K562 (cell line): ENCODE data around the gene AP2S1. TPM values are rescaled to one million over a fixed set of nuclear protein-coding genes. Genes with fewer than 3 reads are reported as not detected.

ENCODE experiments used
- DNMT1 ChIP-seq: fragments of 450-650 bp; IDR thresholded peaks from 2 replicates; pipeline ENCODE4 v1.6.1; 2016; ENCODE audit warnings: antibody characterized with exemption, mild to moderate bottlenecking
- FOXM1 ChIP-seq, 2 experiments: fragments of 450-650 bp in 1 of 2; sonication (generic) in 1 of 2; formaldehyde crosslinking in 1 of 2; IDR thresholded peaks; 2 replicates each; pipeline versions ENCODE4 v1.6.1 to v1.9.0; 2017 to 2022; ENCODE audit warnings: low read depth in 2 of 2, mild to moderate bottlenecking in 2 of 2, missing genetic modification reagents in 1 of 2, moderate library complexity in 1 of 2
- KAT8 ChIP-seq: fragments of 450-650 bp; IDR thresholded peaks from 2 replicates; pipeline ENCODE4 v1.6.1; 2016; ENCODE audit warnings: low read depth, mild to moderate bottlenecking
- NCOA2 ChIP-seq, 2 experiments: fragments of 450-650 bp; IDR thresholded peaks; 2 replicates each; pipeline ENCODE4 v1.6.1; 2018; ENCODE audit warnings: mild to moderate bottlenecking in 2 of 2, moderate library complexity in 1 of 2; ENCODE audit not compliant: partially characterized antibody in 2 of 2
- NR4A1 ChIP-seq, 2 experiments: fragments of 250-450 bp in 1 of 2; fragments of 450-650 bp in 1 of 2; sonication (Bioruptor Pico) in 1 of 2; IDR thresholded peaks; 2 replicates each; pipeline versions ENCODE4 v1.4.0 to v1.6.1; 2016 to 2020; ENCODE audit warnings: mild to moderate bottlenecking in 2 of 2, missing compliant biosample characterization in 1 of 2, missing genetic modification characterization in 1 of 2, moderate library complexity in 1 of 2
- OTX1 ChIP-seq: fragments of 450-650 bp; formaldehyde crosslinking; IDR thresholded peaks from 2 replicates; pipeline ENCODE4 v1.4.0; 2022; ENCODE audit warnings: mild to moderate bottlenecking
- RCOR1 ChIP-seq, 2 experiments: IDR thresholded peaks; 2 replicates each; pipeline ENCODE4 v1.6.1; 2012; ENCODE audit warnings: low read depth in 2 of 2, low read length in 2 of 2, borderline replicate concordance in 1 of 2, improper control_type of control experiment in 1 of 2
- STAG1 ChIP-seq: sonication (generic); formaldehyde crosslinking; IDR thresholded peaks from 2 replicates; pipeline ENCODE4 v1.5.0; 2020; ENCODE audit warnings: missing genetic modification reagents, borderline replicate concordance
- ZNF785 ChIP-seq: fragments of 250-450 bp; sonication (Bioruptor Pico); IDR thresholded peaks from 2 replicates; pipeline ENCODE4 v1.4.0; 2020; ENCODE audit warnings: mild to moderate bottlenecking
- polyA plus RNA-seq, 8 experiments: library from polyadenylated mRNA; depleted of rRNA in 4 of 8; stranded (reverse) in 5 of 8; unstranded in 3 of 8; fragments of >200 nt; fragmentation: Nextera tagmentation in 2 of 8; fragmentation: Illumina TruSeq in 1 of 8; extraction: Ambion mirVana in 2 of 8; extraction: Trizol in 1 of 8; gene quantifications; 2 replicates each; pipeline versions ENCODE4 v1.2.1 to v1.2.3, GENCODE V29; 2011 to 2014; ENCODE audit warnings: inconsistent platforms in 1 of 8, missing spikeins in 1 of 8
- total RNA-seq, 7 experiments: library from RNA; depleted of rRNA in 6 of 7; stranded (reverse); fragments of >200 nt in 6 of 7; fragmentation: Illumina TruSeq in 2 of 7; extraction: Trizol in 2 of 7; gene quantifications; 2 replicates each; pipeline versions ENCODE4 v1.2.1 to v1.2.3, GENCODE V29; 2011 to 2021; ENCODE audit warnings: low replicate concordance in 1 of 7
- TF ChIP-seq, protein P1 (sequence below): IDR thresholded peaks from 2 replicates; pipeline ENCODE4 v1.6.1; 2011; ENCODE audit warnings: borderline replicate concordance, low read depth, mild to moderate bottlenecking, moderate library complexity, low read length; ENCODE audit not compliant: insufficient read depth, poor library complexity, severe bottlenecking
- TF ChIP-seq, protein P2 (sequence below): fragments of 450-650 bp; formaldehyde crosslinking; conservative IDR thresholded peaks from 2 replicates; pipeline ENCODE4 v1.4.0; 2022; ENCODE audit warnings: mild to moderate bottlenecking, missing genetic modification characterization
- TF ChIP-seq, protein P3 (sequence below), 2 experiments: fragments of 450-650 bp in 1 of 2; sonication (generic) in 1 of 2; formaldehyde crosslinking in 1 of 2; IDR thresholded peaks in 1 of 2; conservative IDR thresholded peaks in 1 of 2; 2 replicates each; pipeline versions ENCODE4 v1.6.1 to v1.8.1; 2016 to 2023; ENCODE audit warnings: mild to moderate bottlenecking in 2 of 2, moderate library complexity in 2 of 2, inconsistent platforms in 1 of 2, missing genetic modification reagents in 1 of 2
- TF ChIP-seq, protein P4 (sequence below): sonication (generic); formaldehyde crosslinking; IDR thresholded peaks from 2 replicates; pipeline ENCODE4 v1.8.1; 2023; ENCODE audit warnings: missing genetic modification reagents, mild to moderate bottlenecking, borderline replicate concordance

The AP2S1 gene
- total and polyA plus RNA-seq, 9 of the 15 experiments (the other 6 are each of a cell fraction or from before 2014, with no cell fraction given): 32.4 to 294 (median 136) TPM

DNA sequence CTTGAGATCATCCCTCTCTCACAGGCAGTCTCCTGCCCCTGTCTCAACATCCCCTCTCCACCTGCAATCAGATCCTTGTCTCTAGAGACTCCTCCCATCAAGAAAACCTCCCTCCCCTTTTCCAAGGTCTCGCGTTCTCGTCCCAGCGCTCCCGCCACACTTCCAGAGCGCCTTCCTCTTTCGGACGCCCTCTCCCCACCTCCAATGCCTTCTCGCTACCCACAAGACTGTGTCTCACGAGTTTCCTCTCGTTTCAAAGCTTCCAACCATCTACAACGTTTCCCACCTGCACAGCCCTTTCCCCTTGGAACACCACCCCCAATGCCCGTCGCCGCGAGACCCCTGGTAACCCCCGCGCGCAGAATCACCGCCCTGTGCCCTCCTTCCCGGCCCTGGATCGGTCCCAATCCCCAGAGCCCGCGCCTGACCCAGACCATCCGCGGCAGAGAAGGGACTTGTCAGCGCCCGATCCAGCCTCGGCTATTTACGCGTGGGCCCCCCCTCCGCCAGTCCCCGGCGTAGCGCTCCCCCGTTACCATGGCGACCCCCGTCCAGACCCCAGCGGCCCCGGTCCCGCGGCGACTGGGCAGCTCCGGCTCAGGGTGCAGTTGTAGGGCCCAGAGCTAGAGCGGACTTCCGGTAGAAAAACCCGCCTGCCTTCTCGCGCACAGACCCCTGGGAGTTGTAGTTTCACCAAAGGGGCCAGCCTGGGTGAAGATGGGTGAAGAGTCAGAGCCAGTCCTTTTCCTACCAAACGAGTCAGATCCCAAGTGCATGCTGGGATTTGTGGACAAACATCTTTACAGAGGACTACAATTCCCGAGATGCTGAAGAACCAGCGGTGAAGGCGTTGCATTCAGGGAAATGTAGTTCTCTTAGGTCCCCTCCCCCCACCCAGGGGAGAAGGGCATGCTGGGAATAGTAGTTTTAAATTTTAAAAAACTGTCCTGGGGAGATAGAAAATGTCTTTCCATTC, at the start of gene AP2S1 (continued):
- TF ChIP-seq, protein P1, sequence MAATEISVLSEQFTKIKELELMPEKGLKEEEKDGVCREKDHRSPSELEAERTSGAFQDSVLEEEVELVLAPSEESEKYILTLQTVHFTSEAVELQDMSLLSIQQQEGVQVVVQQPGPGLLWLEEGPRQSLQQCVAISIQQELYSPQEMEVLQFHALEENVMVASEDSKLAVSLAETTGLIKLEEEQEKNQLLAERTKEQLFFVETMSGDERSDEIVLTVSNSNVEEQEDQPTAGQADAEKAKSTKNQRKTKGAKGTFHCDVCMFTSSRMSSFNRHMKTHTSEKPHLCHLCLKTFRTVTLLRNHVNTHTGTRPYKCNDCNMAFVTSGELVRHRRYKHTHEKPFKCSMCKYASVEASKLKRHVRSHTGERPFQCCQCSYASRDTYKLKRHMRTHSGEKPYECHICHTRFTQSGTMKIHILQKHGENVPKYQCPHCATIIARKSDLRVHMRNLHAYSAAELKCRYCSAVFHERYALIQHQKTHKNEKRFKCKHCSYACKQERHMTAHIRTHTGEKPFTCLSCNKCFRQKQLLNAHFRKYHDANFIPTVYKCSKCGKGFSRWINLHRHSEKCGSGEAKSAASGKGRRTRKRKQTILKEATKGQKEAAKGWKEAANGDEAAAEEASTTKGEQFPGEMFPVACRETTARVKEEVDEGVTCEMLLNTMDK: no peak
- TF ChIP-seq, protein P2, sequence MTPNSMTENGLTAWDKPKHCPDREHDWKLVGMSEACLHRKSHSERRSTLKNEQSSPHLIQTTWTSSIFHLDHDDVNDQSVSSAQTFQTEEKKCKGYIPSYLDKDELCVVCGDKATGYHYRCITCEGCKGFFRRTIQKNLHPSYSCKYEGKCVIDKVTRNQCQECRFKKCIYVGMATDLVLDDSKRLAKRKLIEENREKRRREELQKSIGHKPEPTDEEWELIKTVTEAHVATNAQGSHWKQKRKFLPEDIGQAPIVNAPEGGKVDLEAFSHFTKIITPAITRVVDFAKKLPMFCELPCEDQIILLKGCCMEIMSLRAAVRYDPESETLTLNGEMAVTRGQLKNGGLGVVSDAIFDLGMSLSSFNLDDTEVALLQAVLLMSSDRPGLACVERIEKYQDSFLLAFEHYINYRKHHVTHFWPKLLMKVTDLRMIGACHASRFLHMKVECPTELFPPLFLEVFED (CRISPR knock-in tag): no peak; the same call in 1 of the 2 replicates
- TF ChIP-seq RCOR1 (IDR thresholded peaks at IDR 0.05; ENCODE audit: borderline replicate concordance in 1 of 2, low read depth in 2 of 2, low read length in 2 of 2) (peak in 1 of 2 experiments; percentile 76; a peak in 2 of 4 replicates), STAG1 (CRISPR knock-in tag) (no peak), OTX1 (CRISPR knock-in tag) (no peak), DNMT1 (no peak), KAT8 (no peak), FOXM1 (IDR thresholded peaks at IDR 0.05; ENCODE audit: low read depth) (no peak), FOXM1 (CRISPR knock-in tag; IDR thresholded peaks at IDR 0.05; ENCODE audit: low read depth) (no peak), NR4A1 (CRISPR knock-in tag; IDR thresholded peaks at IDR 0.05) (no peak), NR4A1 (tag; IDR thresholded peaks at IDR 0.05) (0 out of 2 replicates have a peak, but pooled peaks have one; percentile 69), ZNF785 (CRISPR knock-in tag) (no peak), NCOA2 (IDR thresholded peaks at IDR 0.05; ENCODE audit: partially characterized antibody in 2 of 2) (no peak)
- TF ChIP-seq, protein P3, sequence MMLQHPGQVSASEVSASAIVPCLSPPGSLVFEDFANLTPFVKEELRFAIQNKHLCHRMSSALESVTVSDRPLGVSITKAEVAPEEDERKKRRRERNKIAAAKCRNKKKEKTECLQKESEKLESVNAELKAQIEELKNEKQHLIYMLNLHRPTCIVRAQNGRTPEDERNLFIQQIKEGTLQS (IDR thresholded peaks at IDR 0.05): no peak
- TF ChIP-seq, protein P3 (CRISPR knock-in tag; conservative IDR thresholded peaks at IDR 0.05): 0 out of 2 replicates have a peak, but pooled peaks have one; percentile 0
- TF ChIP-seq, protein P4, sequence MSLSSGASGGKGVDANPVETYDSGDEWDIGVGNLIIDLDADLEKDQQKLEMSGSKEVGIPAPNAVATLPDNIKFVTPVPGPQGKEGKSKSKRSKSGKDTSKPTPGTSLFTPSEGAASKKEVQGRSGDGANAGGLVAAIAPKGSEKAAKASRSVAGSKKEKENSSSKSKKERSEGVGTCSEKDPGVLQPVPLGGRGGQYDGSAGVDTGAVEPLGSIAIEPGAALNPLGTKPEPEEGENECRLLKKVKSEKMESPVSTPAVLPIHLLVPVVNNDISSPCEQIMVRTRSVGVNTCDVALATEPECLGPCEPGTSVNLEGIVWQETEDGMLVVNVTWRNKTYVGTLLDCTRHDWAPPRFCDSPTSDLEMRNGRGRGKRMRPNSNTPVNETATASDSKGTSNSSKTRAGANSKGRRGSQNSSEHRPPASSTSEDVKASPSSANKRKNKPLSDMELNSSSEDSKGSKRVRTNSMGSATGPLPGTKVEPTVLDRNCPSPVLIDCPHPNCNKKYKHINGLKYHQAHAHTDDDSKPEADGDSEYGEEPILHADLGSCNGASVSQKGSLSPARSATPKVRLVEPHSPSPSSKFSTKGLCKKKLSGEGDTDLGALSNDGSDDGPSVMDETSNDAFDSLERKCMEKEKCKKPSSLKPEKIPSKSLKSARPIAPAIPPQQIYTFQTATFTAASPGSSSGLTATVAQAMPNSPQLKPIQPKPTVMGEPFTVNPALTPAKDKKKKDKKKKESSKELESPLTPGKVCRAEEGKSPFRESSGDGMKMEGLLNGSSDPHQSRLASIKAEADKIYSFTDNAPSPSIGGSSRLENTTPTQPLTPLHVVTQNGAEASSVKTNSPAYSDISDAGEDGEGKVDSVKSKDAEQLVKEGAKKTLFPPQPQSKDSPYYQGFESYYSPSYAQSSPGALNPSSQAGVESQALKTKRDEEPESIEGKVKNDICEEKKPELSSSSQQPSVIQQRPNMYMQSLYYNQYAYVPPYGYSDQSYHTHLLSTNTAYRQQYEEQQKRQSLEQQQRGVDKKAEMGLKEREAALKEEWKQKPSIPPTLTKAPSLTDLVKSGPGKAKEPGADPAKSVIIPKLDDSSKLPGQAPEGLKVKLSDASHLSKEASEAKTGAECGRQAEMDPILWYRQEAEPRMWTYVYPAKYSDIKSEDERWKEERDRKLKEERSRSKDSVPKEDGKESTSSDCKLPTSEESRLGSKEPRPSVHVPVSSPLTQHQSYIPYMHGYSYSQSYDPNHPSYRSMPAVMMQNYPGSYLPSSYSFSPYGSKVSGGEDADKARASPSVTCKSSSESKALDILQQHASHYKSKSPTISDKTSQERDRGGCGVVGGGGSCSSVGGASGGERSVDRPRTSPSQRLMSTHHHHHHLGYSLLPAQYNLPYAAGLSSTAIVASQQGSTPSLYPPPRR (CRISPR knock-in tag): 0 out of 2 replicates have a peak, but pooled peaks have one; percentile 41
